ENCODE results near the gene KBTBD8.

Gene KBTBD8, protein sequence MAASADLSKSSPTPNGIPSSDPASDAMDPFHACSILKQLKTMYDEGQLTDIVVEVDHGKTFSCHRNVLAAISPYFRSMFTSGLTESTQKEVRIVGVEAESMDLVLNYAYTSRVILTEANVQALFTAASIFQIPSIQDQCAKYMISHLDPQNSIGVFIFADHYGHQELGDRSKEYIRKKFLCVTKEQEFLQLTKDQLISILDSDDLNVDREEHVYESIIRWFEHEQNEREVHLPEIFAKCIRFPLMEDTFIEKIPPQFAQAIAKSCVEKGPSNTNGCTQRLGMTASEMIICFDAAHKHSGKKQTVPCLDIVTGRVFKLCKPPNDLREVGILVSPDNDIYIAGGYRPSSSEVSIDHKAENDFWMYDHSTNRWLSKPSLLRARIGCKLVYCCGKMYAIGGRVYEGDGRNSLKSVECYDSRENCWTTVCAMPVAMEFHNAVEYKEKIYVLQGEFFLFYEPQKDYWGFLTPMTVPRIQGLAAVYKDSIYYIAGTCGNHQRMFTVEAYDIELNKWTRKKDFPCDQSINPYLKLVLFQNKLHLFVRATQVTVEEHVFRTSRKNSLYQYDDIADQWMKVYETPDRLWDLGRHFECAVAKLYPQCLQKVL

DNA sequence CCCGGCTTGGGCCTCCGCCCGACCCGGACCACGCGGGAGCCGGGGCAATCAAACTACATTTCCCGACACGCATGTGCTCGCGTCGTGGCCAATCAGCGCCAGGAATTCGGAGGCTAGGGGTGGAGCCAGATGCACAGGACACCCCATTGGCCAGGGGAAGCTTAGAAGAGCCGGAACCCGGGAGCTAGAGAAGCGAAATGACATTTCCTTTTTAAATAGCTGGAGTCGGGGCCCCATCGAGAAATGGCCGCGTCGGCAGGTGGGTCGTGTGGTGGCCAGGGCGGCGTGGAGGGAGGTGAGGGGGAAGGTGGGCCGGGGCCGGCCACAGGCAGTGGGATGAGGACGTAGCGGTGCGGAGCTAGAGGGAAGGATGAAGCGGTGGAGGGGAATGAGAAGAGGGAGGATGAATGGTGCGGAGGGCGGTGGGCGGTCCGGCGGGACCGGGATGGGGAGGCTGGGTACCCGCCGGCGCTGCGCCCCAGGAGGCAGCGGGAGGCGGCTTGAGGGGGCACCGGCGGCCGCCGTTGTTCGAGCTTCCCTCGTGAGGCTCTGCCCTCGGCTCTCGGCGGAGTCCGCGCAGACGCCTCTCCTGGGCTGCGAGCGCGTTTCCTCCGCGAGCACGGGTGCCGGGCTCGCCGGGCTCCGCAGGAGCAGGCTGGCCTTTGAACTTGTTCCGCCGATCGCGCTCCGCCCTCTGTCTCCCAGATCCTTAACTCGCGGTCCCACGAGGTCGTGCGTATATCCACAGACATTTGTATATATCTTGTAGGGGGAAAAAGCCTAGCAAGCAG is at the start of gene KBTBD8:
Gene KBTBD8, plus strand, starts transcription at position 195 of the 791 bp plus-strand sequence. Its CDS starts 49 bp downstream, at position 244.
- H3K4me3 ChIP-seq (ENCODE audit: low read length) = peak within 1 kb of the TSS; percentile 67
- peak within 1 kb of the TSS; percentile 84 for H2AFZ ChIP-seq (ENCODE audit: low read depth, low read length)
- H3K4me1 ChIP-seq (ENCODE audit: insufficient read depth, low read length) = peaks cover 19% of the 10 kb centered on the region
- no peaks in the 10 kb centered on the region for H3K9me3 ChIP-seq (ENCODE audit: low read length)
- peaks cover 6% of the 10 kb centered on the region for H3K36me3 ChIP-seq (ENCODE audit: insufficient read depth, low read length)
- H3K27me3 ChIP-seq (ENCODE audit: insufficient read depth, low read length) = no peaks in the 10 kb centered on the region

DNA sequence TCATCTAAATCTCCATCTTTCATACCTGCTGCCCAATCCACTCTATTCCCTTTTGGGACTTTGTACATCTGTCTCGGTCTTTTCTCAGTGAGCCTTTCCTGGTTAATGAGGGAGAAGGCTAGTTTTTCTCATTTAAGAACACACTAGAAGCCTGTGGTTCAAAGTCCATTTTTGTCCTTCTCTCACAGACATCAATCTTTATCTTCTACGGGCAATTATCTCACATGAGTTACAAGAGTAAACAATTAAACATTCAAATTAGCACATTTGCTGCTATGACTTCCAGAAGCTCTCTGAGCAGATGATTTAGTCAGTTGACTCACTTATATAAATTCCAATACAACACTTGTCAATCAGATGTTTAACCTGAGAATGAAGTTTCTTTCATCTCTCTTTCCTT is 49.3 kb upstream of the KBTBD8 start:
- Histone ChIP-seq H3K36me3 (ENCODE audit: insufficient read depth, low read length) (no peaks in the 10 kb centered on the region), H2AFZ (ENCODE audit: low read depth, low read length) (no peak overlapping the region), H3K4me3 (ENCODE audit: low read length) (no peak overlapping the region), H3K4me1 (ENCODE audit: insufficient read depth, low read length) (peaks cover 14% of the 10 kb centered on the region), H3K27me3 (ENCODE audit: insufficient read depth, low read length) (no peaks in the 10 kb centered on the region), H3K9me3 (ENCODE audit: low read length) (no peaks in the 10 kb centered on the region)

DNA sequence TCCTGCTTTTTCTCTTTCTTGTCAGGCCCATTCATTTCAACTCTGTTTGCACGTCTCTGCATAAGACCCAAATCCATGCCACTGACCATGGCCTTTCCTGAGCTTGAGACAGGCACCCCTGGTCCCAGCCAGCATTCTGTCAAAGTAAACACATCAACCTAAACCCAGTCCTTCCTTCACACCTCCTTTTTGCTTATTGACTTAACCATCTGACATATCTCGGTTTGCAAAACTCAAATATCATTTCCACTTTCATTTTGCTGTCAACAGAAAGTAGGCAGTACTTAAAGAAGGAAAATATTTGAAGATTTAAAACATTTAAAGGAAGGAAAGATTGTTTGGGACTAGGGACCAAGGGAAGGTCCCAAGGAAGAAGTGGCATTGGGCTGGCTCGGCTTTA is 48.2 kb upstream of the KBTBD8 start:
- H2AFZ ChIP-seq (ENCODE audit: low read depth, low read length) = no peak overlapping the region
- H3K4me1 ChIP-seq (ENCODE audit: insufficient read depth, low read length) = peaks cover 14% of the 10 kb centered on the region
- no peaks in the 10 kb centered on the region for H3K27me3 ChIP-seq (ENCODE audit: insufficient read depth, low read length)
- H3K9me3 ChIP-seq (ENCODE audit: low read length) = no peaks in the 10 kb centered on the region
- H3K36me3 ChIP-seq (ENCODE audit: insufficient read depth, low read length) = no peaks in the 10 kb centered on the region
- no peak overlapping the region for H3K4me3 ChIP-seq (ENCODE audit: low read length)

DNA sequence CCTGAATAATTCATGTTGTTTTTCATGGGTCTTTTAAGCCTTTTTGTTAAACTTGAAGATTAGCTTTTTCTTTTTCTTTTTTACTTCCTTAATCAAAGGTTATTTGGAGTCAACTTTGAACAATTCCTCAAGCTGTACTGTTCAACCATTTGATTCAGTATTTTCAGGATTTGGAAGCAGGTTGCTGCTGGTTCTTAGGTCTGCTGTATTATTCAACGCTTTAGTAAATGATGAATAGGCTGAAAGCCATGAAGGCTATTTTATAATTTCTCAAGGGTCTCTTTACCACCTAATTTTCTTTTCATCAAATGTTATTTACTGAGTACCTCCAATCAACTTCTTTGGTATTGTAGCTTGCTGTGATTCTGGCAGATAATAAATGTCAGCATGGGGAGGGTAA is 45.8 kb upstream of the KBTBD8 start:
- Histone ChIP-seq H3K9me3 (ENCODE audit: low read length) (no peaks in the 10 kb centered on the region), H3K27me3 (ENCODE audit: insufficient read depth, low read length) (no peaks in the 10 kb centered on the region)

DNA sequence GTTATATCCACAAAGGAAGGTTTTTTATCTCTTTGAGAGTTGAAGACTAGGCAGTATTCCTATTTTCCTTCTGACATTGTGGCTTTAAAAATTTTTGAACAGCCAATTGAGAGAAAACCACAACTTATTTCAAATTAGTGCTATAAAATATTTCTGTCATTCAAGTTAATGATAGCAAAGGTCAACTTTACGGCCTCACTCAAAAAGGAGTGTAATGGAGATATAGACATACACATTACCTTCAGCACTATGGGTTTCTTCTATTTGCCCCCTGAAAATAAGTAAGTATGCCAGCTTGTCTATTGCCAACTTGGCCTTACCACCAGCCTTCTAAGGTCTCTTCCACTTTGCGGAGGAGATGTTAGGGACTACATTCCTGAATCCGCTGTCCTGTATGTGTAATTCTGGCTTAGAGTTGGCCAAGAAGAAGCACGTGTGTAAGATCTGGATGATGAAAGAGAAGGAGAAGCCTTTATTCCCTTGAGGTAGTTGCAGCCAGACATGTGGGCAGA is 44.1 kb upstream of the KBTBD8 start:
- no peaks in the 10 kb centered on the region for H3K9me3 ChIP-seq (ENCODE audit: low read length)
- H3K4me3 ChIP-seq (ENCODE audit: low read length) = no peak overlapping the region
- peaks cover 14% of the 10 kb centered on the region for H3K4me1 ChIP-seq (ENCODE audit: insufficient read depth, low read length)
- H2AFZ ChIP-seq (ENCODE audit: low read depth, low read length) = no peak overlapping the region
- H3K27me3 ChIP-seq (ENCODE audit: insufficient read depth, low read length) = no peaks in the 10 kb centered on the region
- H3K36me3 ChIP-seq (ENCODE audit: insufficient read depth, low read length) = no peaks in the 10 kb centered on the region

More for the DNA sequence above, 45.8 kb upstream of the KBTBD8 start:
- H3K4me3 ChIP-seq (ENCODE audit: low read length) = no peak overlapping the region
- H3K4me1 ChIP-seq (ENCODE audit: insufficient read depth, low read length) = peaks cover 14% of the 10 kb centered on the region
- no peaks in the 10 kb centered on the region for H3K36me3 ChIP-seq (ENCODE audit: insufficient read depth, low read length)
- peak overlapping the region; percentile 74 for H2AFZ ChIP-seq (ENCODE audit: low read depth, low read length)

DNA sequence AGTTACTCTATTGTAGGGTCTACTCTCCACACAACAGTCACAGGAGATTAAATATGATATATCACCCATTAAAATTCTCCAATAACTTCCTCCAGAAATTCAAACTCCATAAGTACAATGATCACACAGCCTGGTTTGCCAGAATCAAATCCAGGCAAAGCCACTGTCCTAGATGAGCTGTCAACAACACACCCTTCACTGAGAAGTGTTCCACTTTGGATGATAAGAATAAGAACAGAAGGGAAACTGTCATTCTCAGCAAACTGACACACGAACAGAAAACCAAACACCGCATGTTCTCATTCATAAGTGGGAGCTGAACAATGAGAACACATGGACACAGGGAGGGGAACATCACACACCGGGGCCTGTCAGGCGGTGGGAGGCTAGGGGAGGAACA is 41.4 kb upstream of the KBTBD8 start:
- Histone ChIP-seq H3K4me1 (ENCODE audit: insufficient read depth, low read length) (peaks cover 9% of the 10 kb centered on the region), H3K9me3 (ENCODE audit: low read length) (no peaks in the 10 kb centered on the region), H3K27me3 (ENCODE audit: insufficient read depth, low read length) (no peaks in the 10 kb centered on the region), H3K36me3 (ENCODE audit: insufficient read depth, low read length) (no peaks in the 10 kb centered on the region), H2AFZ (ENCODE audit: low read depth, low read length) (no peak overlapping the region), H3K4me3 (ENCODE audit: low read length) (no peak overlapping the region)

DNA sequence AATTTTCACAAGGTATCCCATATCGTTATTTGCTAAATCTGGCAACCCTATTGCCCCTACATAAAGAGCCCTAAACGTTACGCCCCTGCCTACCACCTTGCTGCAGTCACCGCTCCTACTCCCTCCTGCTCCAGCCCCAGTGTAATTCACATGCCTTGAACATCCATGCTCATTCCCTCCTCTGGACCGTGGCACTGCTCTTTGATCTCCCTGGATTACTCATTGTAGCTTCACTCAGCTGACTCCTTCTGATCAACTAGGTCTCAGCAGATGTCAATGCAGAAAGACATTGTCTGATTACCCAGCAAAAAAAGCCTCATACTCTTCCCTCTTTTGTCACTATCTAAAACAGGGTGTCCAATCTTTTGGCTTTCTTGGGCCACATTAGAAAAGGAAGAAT is 40.7 kb upstream of the KBTBD8 start:
- H3K9me3 ChIP-seq (ENCODE audit: low read length) = no peaks in the 10 kb centered on the region
- peaks cover 2% of the 10 kb centered on the region for H3K4me1 ChIP-seq (ENCODE audit: insufficient read depth, low read length)
- H3K36me3 ChIP-seq (ENCODE audit: insufficient read depth, low read length) = no peaks in the 10 kb centered on the region
- no peaks in the 10 kb centered on the region for H3K27me3 ChIP-seq (ENCODE audit: insufficient read depth, low read length)
- H3K4me3 ChIP-seq (ENCODE audit: low read length) = no peak overlapping the region
- no peak overlapping the region for H2AFZ ChIP-seq (ENCODE audit: low read depth, low read length)

DNA sequence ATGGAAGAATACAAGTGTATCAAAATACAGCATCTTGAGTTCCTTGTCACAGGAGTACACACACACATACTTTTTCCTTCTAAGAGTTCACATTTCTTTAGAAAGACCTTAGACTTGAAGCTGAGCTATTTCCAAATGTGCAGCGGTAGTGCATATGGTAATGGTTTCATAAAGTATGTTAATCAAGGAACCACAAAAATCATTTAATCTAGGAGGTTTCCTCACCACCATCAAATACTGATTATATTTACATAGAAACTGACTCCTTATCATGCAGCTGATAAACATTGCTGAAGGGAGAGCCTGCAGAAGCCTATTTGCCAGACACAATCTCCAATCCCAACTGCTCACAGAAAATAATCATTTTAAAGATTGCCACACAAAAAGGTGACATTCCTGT is 40.0 kb upstream of the KBTBD8 start:
- Histone ChIP-seq H3K27me3 (ENCODE audit: insufficient read depth, low read length) (no peaks in the 10 kb centered on the region), H3K4me1 (ENCODE audit: insufficient read depth, low read length) (no peaks in the 10 kb centered on the region), H2AFZ (ENCODE audit: low read depth, low read length) (no peak overlapping the region), H3K4me3 (ENCODE audit: low read length) (no peak overlapping the region), H3K9me3 (ENCODE audit: low read length) (no peaks in the 10 kb centered on the region), H3K36me3 (ENCODE audit: insufficient read depth, low read length) (no peaks in the 10 kb centered on the region)

DNA sequence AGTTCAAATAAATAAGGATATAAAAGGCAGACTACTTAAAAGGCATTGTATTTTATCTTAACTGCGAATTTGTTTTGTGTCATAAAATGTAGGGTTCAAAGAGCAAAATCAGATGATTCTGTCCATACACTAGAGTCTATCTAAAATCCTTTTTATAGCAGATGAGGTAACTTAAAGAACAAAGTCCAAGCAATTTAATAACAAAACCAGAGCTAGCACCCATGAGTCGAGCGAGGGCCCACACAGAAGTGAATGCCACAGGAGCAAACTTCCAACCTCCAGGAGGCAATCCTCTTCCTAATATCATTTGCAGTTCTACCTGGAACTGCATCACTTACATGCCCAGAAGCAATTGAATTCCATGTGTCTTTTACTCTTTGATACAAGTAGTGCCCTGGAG is 35.4 kb upstream of the KBTBD8 start:
- peaks cover 15% of the 10 kb centered on the region for H3K4me1 ChIP-seq (ENCODE audit: insufficient read depth, low read length)
- H3K9me3 ChIP-seq (ENCODE audit: low read length) = no peaks in the 10 kb centered on the region
- H3K27me3 ChIP-seq (ENCODE audit: insufficient read depth, low read length) = no peaks in the 10 kb centered on the region
- no peaks in the 10 kb centered on the region for H3K36me3 ChIP-seq (ENCODE audit: insufficient read depth, low read length)
- H3K4me3 ChIP-seq (ENCODE audit: low read length) = no peak overlapping the region
- no peak overlapping the region for H2AFZ ChIP-seq (ENCODE audit: low read depth, low read length)

DNA sequence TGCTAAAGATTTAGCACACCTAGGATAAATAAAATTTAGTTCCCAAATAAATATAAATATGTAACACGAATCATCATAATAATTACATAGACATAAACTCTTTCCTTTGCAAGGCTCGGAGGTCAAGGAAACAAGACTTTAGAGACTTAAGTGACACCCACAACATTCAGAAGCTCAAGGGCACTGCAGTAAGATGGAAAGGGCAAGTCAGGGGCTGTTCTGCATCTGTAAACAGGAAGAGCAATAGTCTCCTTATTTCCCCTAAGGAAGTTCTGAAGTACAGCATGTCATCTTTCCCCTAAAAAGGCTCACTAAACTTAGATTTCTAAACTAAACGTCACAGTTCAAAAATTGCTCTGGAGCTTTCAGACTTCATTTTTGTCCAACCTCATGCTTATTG is 26.9 kb upstream of the KBTBD8 start:
- Histone ChIP-seq H3K4me3 (ENCODE audit: low read length) (no peak overlapping the region), H3K4me1 (ENCODE audit: insufficient read depth, low read length) (peaks cover 29% of the 10 kb centered on the region), H3K9me3 (ENCODE audit: low read length) (no peaks in the 10 kb centered on the region), H3K36me3 (ENCODE audit: insufficient read depth, low read length) (no peaks in the 10 kb centered on the region), H2AFZ (ENCODE audit: low read depth, low read length) (peak overlapping the region; percentile 66), H3K27me3 (ENCODE audit: insufficient read depth, low read length) (no peaks in the 10 kb centered on the region)

DNA sequence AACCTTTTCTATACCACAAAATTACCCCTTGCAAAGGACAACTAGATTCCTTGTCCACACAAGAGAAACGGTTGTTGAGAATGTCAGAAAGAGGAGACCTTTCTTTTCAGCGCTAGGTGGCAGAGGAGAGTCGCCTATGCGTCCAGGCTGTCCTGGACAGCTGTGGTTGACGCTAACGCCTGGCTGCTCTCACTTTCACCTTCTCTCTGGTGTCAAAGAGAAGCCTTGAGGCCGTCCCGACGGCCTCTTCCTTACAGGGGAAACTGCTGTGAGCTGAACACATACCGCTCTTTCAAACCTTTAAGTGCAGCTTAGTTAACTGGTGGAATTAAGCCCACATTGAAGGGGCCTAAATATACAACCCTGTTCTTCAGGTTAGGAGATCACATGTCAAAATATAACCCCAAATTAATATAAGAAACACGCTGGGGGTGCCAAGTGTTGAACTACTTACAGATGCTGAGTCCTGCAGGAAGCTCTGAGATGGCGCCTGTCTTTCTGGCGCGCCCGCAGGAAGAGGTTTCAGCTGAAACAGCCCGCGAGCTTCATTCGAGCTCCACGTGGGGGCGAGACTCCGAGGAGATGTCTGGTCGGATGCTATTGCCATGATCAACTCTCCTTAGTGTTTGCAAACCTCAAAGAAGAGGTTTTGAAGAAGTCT is 26.1 kb upstream of the KBTBD8 start:
- Histone ChIP-seq H3K4me1 (ENCODE audit: insufficient read depth, low read length) (peaks cover 21% of the 10 kb centered on the region), H3K4me3 (ENCODE audit: low read length) (no peak overlapping the region), H3K27me3 (ENCODE audit: insufficient read depth, low read length) (no peaks in the 10 kb centered on the region), H2AFZ (ENCODE audit: low read depth, low read length) (peak overlapping the region; percentile 66), H3K9me3 (ENCODE audit: low read length) (no peaks in the 10 kb centered on the region), H3K36me3 (ENCODE audit: insufficient read depth, low read length) (no peaks in the 10 kb centered on the region)

DNA sequence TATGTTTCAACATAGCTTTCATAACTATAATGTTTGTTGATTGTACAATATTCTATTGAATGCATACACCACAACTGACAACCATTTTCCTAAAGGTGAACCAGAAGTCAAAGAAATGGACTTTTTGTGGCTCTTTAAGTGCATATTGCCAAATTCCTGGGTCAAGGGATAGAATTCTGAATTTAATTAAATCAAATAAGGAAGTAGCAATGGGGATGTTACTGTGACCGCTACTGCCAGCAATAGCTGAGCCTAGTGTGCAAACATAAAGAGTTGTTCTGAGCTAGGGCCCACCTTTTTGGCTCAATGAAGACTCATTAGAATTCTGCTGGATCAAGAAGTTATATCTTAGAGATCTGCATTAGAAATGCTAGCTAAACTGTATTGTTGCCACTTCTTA is 17.3 kb upstream of the KBTBD8 start:
- no peaks in the 10 kb centered on the region for H3K27me3 ChIP-seq (ENCODE audit: insufficient read depth, low read length)
- H3K4me3 ChIP-seq (ENCODE audit: low read length) = no peak overlapping the region
- H3K9me3 ChIP-seq (ENCODE audit: low read length) = no peaks in the 10 kb centered on the region
- no peak overlapping the region for H2AFZ ChIP-seq (ENCODE audit: low read depth, low read length)
- H3K36me3 ChIP-seq (ENCODE audit: insufficient read depth, low read length) = no peaks in the 10 kb centered on the region
- peaks cover 4% of the 10 kb centered on the region for H3K4me1 ChIP-seq (ENCODE audit: insufficient read depth, low read length)
